Measurements from ENCODE around the gene SSBP2.
"Not testable (repeated sequence)": the region's sequence is repeated elsewhere in the genome, so short reads cannot be mapped to it uniquely, and the experiment has no call there.

Gene SSBP2

DNA sequence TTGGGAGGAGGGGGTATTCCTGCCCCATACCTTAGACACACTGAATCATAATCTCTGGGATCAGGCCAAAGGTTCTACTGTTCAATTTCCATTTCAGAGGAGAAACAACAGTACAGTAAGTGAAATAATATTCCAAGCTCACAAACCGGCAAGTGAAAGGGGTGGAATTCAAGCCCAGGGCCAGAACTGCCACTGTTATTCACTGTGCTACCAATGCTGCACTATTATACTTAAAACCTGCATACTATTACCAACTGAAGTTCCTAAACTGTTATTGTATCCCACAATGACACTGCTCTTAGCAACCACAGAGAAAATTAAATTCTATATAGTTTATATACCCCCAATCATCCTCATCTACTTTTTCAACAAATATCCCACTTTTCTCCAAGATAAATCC lies 24.6 kb downstream of the SSBP2 start:
- no peak for DNase-seq

- no peak for DNase-seq
Observed at GRCh38 chr5:81724571-81724970, 26.3 kb downstream of the SSBP2 start.

- no peak for DNase-seq
Observed at GRCh38 chr5:81724108-81724507, 26.8 kb downstream of the SSBP2 start.

- no peak for DNase-seq
Observed at GRCh38 chr5:81721049-81721448, 29.8 kb downstream of the SSBP2 start.

DNA sequence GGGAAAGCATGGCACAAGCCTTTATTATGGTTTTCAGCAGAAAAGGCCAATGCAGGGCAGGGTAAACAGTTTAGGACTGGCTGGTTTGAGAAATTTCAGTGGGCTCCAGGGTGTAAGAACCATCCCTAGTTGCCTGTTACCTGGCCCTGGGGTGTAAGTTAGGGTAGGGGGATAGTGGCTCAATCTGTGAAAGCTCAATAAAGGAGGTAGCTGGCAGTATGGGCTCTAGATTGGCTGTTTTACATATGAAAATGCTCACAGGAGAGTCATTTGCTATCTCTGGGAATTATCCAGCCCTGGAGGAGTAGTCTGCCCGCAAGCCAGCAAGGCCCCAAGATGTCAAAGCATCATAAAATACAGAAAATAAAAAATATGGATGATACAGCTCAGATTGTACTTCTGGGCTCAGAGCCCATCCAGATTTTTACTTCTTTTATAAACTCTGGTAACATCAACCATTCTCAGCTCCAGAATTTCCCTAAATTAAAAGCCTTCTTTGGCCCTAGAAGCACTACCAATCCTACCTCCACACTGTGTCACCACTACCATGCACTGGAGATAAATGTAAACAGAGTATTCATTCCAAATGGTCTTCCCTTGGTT lies 31.1 kb downstream of the SSBP2 start:
- no peak for DNase-seq

DNA sequence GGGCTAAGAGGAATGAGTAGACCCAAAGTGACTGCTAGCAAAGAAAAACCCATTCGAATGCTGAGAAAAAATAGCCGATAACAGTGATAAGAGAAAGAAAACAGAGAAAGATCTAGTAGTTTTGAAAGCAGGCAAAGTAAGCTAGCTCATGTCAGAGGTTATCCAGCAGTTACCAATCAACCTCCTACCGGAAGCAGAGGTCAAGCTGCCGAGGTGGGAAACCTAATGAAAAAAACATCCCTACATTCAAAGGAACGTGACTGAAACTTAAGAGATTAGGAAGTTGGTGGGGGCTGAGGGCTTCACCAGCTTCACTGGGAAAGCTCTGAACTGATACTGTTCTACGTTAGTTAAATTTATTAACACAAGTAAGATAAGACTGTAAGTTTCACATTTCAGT lies 32.6 kb downstream of the SSBP2 start:
- DNase-seq: no peak

GRCh38 chr5:81717860-81718259 lies 33.0 kb downstream of the SSBP2 start:
- DNase-seq: no peak

- no peak for DNase-seq
Observed at GRCh38 chr5:81717226-81717625, 33.7 kb downstream of the SSBP2 start.

DNA sequence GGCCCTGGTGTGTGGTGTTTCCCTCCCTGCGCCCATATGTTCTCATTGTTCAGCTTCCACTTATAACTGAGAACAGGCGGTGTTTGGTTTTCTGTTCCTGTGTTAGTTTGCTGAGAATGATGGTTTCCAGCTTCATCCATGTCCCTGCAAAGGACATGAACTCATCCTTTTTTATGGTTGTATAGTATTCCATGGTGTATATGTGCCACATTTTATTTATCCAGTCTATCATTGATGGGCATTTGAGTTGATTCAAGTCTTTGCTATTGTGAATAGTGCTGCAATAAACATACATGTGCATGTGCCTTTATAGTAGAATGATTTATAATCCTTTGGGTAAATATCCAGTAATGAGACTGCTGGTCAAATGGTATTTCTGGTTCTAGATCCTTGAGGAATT lies 36.8 kb downstream of the SSBP2 start:
- not testable (repeated sequence) for DNase-seq

GRCh38 chr5:81708889-81709288 lies 42.0 kb downstream of the SSBP2 start:
- no peak for DNase-seq

GRCh38 chr5:81703840-81704239 lies 47.1 kb downstream of the SSBP2 start:
- no peak for DNase-seq

DNA sequence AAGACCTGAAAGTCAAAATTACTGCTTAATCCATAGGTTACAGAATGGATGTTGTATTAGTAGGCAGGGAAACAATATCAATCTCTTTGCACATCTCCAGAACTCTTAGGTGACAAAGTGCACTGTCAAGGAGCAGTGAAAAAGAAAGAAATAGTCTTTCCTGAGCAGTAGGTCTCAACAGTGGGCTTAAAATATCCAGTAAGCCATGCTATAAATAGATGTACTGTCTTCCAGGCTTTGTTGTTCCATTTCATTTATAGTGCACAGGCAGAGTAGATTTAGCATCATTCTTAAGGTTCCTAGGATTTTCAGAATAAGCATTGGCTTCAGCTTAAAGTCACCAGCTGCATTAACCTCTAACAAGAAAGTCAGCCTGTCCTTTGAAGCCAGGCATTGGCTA lies 50.7 kb downstream of the SSBP2 start:
- no peak for DNase-seq

GRCh38 chr5:81698813-81699212 lies 52.1 kb downstream of the SSBP2 start:
- no peak for DNase-seq

DNA sequence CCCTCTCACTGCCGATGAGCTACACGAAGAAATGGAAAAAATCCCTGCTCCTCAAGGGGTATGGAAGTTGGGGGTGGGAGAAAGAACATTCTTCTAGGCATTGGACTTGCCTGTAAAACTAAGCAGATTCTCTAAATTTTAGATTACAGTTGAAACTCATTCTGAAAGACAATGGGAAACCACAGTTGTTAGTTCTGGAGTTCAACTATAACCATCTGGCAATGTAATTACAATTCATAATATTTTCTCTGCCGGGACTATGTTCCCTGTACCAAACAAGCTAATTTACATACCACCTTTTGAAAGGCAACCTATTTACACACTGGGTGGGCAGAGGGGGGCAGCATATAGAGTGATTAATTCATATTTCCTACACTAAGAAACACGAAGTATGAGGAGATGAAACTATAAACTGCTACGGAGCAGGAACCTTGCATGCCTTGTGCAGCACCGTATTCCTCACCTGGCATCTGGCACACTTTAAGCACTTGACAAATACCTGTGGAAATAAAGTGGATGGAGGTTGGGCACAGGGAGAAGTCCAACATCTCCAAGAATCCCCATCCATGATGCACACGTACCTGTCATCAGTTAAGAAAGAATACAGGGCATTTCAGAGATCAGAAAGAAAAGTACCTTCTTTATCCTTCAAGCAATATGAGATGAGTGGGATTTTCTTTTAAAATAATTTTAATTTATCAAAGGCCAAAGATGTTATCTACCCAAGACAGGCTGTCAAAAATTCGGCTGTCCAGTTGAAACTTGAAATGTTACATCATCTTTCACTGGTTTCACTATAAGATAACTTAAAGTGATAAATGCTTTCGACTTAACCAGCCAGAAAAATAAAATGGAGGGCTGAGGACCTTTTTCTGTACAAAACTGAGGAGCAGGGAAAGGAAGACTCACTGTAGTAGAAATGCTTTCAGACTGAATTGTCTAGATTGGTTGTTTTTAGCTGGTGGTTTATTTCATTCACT lies 54.2 kb downstream of the SSBP2 start:
- no peak for DNase-seq

DNA sequence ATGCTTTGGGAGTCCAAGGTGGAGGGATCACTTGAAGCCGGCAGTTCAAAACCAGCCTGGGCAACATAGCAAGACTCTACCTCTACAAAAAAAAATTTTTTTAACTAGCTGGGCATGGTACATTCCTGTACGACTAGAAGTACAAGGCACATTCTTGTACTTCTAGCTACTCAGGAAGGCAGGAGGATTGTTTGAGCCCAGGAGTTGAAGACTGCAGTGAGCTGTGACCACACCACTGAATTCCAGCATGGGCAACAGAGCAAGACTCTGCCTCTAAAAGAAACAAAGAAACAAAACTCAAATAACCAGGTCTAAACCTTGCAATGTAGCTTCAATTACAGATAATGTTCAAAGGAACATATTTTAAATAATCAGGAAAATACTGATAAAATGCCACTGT lies 56.2 kb downstream of the SSBP2 start:
- DNase-seq: no peak

- DNase-seq: no peak
Observed at GRCh38 chr5:81688215-81688614, 62.7 kb downstream of the SSBP2 start.

- no peak for DNase-seq
Observed at GRCh38 chr5:81687292-81687691, 63.6 kb downstream of the SSBP2 start.

- DNase-seq: no peak
Observed at GRCh38 chr5:81685471-81685870, 65.4 kb downstream of the SSBP2 start.

DNA sequence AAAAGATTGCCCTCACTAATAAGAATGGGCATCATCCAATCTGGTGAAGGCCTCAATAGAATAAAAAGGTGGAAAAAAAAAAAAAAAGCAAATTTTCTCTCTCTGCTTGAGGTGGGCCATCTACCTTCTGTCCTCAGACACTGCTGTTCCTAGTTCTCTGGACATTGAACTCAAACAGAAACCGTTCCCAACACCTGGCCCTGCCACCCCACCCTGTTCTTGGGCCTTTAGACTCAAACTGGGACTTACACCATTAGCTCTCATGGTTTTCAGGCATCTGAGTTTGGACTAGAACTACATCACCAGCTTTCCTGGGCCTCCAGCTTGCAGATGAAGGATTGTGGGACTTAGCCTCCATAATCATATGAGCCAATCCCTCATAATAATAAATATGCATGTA lies 71.0 kb downstream of the SSBP2 start:
- no peak for DNase-seq

DNA sequence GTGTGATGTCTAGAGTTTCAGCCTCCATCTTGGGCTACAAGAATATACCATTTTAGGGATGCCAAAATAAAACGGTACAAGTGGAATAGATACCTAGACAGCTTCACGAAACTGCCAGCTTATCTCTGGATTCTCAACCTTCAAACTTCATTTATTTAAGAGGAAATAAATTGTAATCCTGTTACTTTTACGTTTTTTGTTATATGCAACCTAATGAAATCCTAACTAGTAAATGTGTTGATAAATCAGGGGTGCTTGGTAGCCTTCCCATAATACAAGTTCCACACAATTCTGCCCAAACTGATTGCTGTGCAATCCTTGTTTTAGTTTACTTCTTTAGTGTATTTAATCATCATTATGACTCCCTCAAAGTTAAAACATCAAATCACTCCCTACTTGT lies 75.5 kb downstream of the SSBP2 start:
- no peak for DNase-seq

DNA sequence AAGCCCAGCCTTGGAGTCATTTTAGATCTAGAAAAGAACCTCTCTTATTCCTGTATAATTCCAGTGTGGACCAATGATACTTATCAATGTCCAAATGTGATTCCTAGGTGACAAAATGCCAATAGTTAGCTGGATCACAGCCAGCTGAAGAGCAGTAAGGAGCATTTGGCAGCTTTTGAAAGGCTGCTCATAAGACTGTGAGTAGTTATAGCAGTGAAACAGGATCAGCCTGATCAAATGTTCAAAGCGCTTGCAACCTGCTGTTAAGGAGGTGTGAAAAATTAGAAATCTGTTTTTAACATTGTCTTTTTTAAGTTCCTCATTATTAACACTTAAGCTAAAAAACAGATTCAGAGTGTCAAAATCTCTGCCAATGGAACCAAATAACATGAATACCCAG lies 85.1 kb downstream of the SSBP2 start:
- no peak for DNase-seq

- DNase-seq: not testable (repeated sequence)
Observed at GRCh38 chr5:81660624-81661023, 90.3 kb downstream of the SSBP2 start.

DNA sequence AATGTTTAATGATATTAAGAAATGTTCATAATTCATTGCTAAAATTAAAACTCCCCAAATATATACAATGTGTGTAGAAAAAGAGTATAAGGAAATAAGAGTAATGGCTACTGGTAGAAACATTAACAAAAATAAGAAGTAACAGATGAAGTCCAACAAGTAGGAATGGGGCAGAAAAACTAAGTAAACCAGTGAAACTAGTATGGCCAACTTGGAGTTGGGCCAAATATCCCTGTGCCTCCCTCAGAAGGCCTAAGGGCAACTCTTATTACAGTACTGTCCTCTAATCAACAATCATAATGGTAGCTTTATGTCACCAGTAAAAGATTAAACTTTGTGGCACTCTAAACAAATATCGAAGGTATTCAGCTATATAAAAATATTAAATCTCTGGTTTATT lies 93.5 kb downstream of the SSBP2 start:
- DNase-seq: no peak

DNA sequence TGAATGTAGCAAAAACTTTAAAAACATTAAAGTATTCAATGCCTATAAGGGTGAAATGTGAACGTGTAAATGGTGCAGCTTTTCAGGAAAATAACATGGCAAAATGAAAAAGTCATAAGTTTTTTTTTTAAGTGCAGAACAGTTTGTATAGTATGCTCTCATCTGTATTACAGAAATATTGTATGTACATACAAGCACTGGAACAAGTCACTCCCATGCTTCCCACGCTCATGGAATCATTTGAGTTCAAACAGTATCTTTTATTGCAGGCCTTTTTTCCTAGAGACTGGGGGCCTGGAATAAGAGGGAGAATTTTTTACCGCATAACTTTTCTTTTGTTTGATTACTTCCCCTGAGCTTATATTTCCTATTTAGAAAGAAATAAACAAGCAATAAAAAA lies 94.1 kb downstream of the SSBP2 start:
- no peak for DNase-seq

DNA sequence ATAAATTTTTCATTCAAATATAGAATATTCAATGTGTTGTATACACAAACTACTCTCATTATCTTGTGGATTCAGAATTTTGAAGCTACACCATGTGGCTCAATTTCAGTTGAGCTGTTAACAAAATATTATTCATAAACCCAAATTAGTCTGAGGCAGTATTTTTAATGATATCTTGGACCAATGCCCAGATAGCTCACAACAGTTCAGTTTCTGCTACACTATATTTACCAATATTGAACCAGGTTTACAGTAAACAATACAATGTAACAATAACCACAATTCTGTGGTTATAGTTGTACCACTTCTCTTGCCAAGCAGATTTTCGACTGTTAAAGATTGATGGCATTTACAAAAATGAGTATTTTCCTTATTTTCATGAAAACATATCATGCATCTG lies 99.9 kb downstream of the SSBP2 start:
- DNase-seq: no peak

Measured in cortex of kidney (tissue), 1 donor.